A549 (cell line): Measurements from ENCODE around the gene COA8. TPM values are rescaled to one million over a fixed set of nuclear protein-coding genes. Genes with fewer than 3 reads are reported as not detected.
"Not testable (repeated sequence)": the region's sequence is repeated elsewhere in the genome, so short reads cannot be mapped to it uniquely, and the experiment has no call there.

Source experiments
- ATAC-seq, 2 experiments: fragments of 200-7000 bp in 1 of 2; fragments of >200 bp in 1 of 2; cut with Nextera tagmentation in 1 of 2; cut with Tn5 transposase in 1 of 2; 3 replicates each; pipeline versions ENCODE4 v1.8.0 to v1.9.1; 2018 to 2020; ENCODE audit warnings: mild to moderate bottlenecking in 1 of 2, moderate library complexity in 1 of 2
- CTCF ChIA-PET: fragments of 300-600 bp; sonication (Branson Sonifier 250); formaldehyde crosslinking; extraction: SDS; loops from one replicate; lab custom pipeline; 2021; ENCODE audit warnings: antibody characterized with exemption, inconsistent platforms; lab: Yijun Ruan, JAX
- POLR2A ChIA-PET: fragments of 350-600 bp; formaldehyde crosslinking; extraction: SDS; loops from one replicate; lab custom pipeline; 2021; ENCODE audit warnings: antibody characterized with exemption, inconsistent platforms; lab: Yijun Ruan, JAX
- DNase-seq, 2 experiments: peaks; one replicate each; pipeline versions ENCODE4 v3.0.0 to v3.0.0-alpha.2; 2011 to 2016; ENCODE audit warnings: low read depth in 1 of 2, low spot score in 1 of 2
- FAIRE-seq: peaks from 2 replicates; lab custom pipeline; 2011; peaks lifted over from hg19 to GRCh38; lab: Jason Lieb, UNC
- H3K27ac ChIP-seq, 2 experiments: fragments of >200 bp; sonication (Bioruptor Twin); formaldehyde crosslinking; 3 replicates each; pipeline ENCODE4 v1.5.1; 2016 to 2017
- H3K4me1 ChIP-seq: fragments of >200 bp; sonication (Bioruptor Twin); formaldehyde crosslinking; 3 replicates; pipeline ENCODE4 v1.6.1; 2016
- H3K4me2 ChIP-seq: fragments of >200 bp; sonication (Bioruptor Twin); formaldehyde crosslinking; 3 replicates; pipeline ENCODE4 v1.6.1; 2016
- H3K4me3 ChIP-seq: fragments of >200 bp; sonication (Bioruptor Twin); formaldehyde crosslinking; 3 replicates; pipeline ENCODE4 v1.5.1; 2016
- H3K9me3 ChIP-seq: fragments of >200 bp; sonication (Bioruptor Twin); formaldehyde crosslinking; 3 replicates; pipeline ENCODE4 v1.6.1; 2016
- BHLHE40 ChIP-seq: IDR thresholded peaks from 2 replicates; pipeline ENCODE4 v1.6.1; 2012; ENCODE audit warnings: low read depth, low read length, inconsistent platforms
- CEBPB ChIP-seq, 2 experiments: fragments of >200 bp in 1 of 2; sonication (Bioruptor Twin) in 1 of 2; formaldehyde crosslinking in 1 of 2; IDR thresholded peaks; 2 replicates each; pipeline ENCODE4 v1.6.1; 2012 to 2016
- HEYL ChIP-seq: fragments of 250-450 bp; sonication (Bioruptor Pico); IDR thresholded peaks from 2 replicates; pipeline ENCODE4 v1.8.0; 2021; ENCODE audit warnings: mild to moderate bottlenecking, moderate library complexity
- HOXB13 ChIP-seq: fragments of 250-450 bp; sonication (Bioruptor Pico); IDR thresholded peaks from 2 replicates; pipeline ENCODE4 v1.5.0; 2020; ENCODE audit warnings: low read depth, mild to moderate bottlenecking, moderate library complexity
- HOXB5 ChIP-seq: fragments of 250-450 bp; sonication (Bioruptor Pico); IDR thresholded peaks from 2 replicates; pipeline ENCODE4 v1.5.0; 2020; ENCODE audit warnings: mild to moderate bottlenecking, moderate library complexity
- JUNB ChIP-seq: fragments of >200 bp; sonication (Bioruptor Twin); formaldehyde crosslinking; IDR thresholded peaks from 2 replicates; pipeline ENCODE4 v1.6.1; 2016
- MAFK ChIP-seq: fragments of 450-650 bp; IDR thresholded peaks from 2 replicates; pipeline ENCODE4 v1.6.1; 2014; ENCODE audit not compliant: partially characterized antibody
- NPAS2 ChIP-seq: fragments of 250-450 bp; sonication (Bioruptor Pico); IDR thresholded peaks from 2 replicates; pipeline ENCODE4 v1.8.0; 2022; ENCODE audit warnings: mild to moderate bottlenecking, moderate library complexity, borderline replicate concordance
- RAD21 ChIP-seq, 2 experiments: fragments of >200 bp in 1 of 2; sonication (Bioruptor Twin) in 1 of 2; formaldehyde crosslinking in 1 of 2; IDR thresholded peaks in 1 of 2; conservative IDR thresholded peaks in 1 of 2; 2 replicates in 1 of 2; 3 replicates in 1 of 2; pipeline ENCODE4 v1.6.1; 2012 to 2018; ENCODE audit warnings: inconsistent platforms in 1 of 2
- RNF2 ChIP-seq: fragments of 200-600 bp; sonication (generic); IDR thresholded peaks from 2 replicates; pipeline ENCODE4 v1.6.1; 2016; ENCODE audit warnings: low read depth, mild to moderate bottlenecking, antibody characterized with exemption, moderate library complexity, borderline replicate concordance
- SMC3 ChIP-seq: fragments of >200 bp; sonication (Bioruptor Twin); formaldehyde crosslinking; IDR thresholded peaks from 3 replicates; pipeline ENCODE4 v1.6.1; 2018; ENCODE audit warnings: inconsistent platforms
- ZC3H11A ChIP-seq: fragments of 450-650 bp; IDR thresholded peaks from 2 replicates; pipeline ENCODE4 v1.6.1; 2014; ENCODE audit warnings: antibody characterized with exemption, mild to moderate bottlenecking
- ZSCAN20 ChIP-seq: fragments of 250-450 bp; sonication (Bioruptor Pico); IDR thresholded peaks from 2 replicates; pipeline ENCODE4 v1.8.0; 2022; ENCODE audit warnings: mild to moderate bottlenecking, moderate library complexity
- WGBS: methylation state at CpG from one replicate; pipeline ENCODE4 v1.1.6; 2017; ENCODE audit errors: missing lambda C conversion rate; 5-methylcytosine and 5-hydroxymethylcytosine counted together
- polyA plus RNA-seq, 4 experiments: library from polyadenylated mRNA; depleted of rRNA in 3 of 4; stranded (reverse); fragments of >200 nt; fragmentation: RNase III in 1 of 4; extraction: RNeasy Plus Mini Kit Qiagen cat#74134 plus additional on column Dnase treatment in 1 of 4; gene quantifications; 2 replicates in 3 of 4; 3 replicates in 1 of 4; pipeline ENCODE4 v1.2.3, GENCODE V29; 2011 to 2017
- TF ChIP-seq, protein P1 (sequence below): fragments of 250-450 bp; sonication (Bioruptor Pico); IDR thresholded peaks from 2 replicates; pipeline ENCODE4 v1.5.0; 2020; ENCODE audit warnings: low read depth, mild to moderate bottlenecking, moderate library complexity
- TF ChIP-seq, protein P2 (sequence below): IDR thresholded peaks from 2 replicates; pipeline ENCODE4 v1.6.1; 2012
- TF ChIP-seq, protein P3 (sequence below): fragments of >200 bp; sonication (Bioruptor Twin); formaldehyde crosslinking; IDR thresholded peaks from 3 replicates; pipeline ENCODE4 v1.6.1; 2016
- TF ChIP-seq, protein P4 (sequence below): fragments of 250-450 bp; sonication (Bioruptor Pico); IDR thresholded peaks from 2 replicates; pipeline ENCODE4 v1.5.0; 2021; ENCODE audit warnings: mild to moderate bottlenecking, moderate library complexity, borderline replicate concordance
- TF ChIP-seq, protein P5 (sequence below): fragments of 200-600 bp; sonication (generic); IDR thresholded peaks from 2 replicates; pipeline ENCODE4 v1.6.1; 2016; ENCODE audit warnings: antibody characterized with exemption, mild to moderate bottlenecking, moderate library complexity
- TF ChIP-seq, protein P6 (sequence below): fragments of >200 bp; sonication (Bioruptor Twin); formaldehyde crosslinking; IDR thresholded peaks from 3 replicates; pipeline ENCODE4 v1.5.1; 2016

The COA8 gene
- polyA plus RNA-seq, 2 of the 4 experiments (the other 2 are of a cell fraction) = 29.8 to 34.9 TPM

DNA sequence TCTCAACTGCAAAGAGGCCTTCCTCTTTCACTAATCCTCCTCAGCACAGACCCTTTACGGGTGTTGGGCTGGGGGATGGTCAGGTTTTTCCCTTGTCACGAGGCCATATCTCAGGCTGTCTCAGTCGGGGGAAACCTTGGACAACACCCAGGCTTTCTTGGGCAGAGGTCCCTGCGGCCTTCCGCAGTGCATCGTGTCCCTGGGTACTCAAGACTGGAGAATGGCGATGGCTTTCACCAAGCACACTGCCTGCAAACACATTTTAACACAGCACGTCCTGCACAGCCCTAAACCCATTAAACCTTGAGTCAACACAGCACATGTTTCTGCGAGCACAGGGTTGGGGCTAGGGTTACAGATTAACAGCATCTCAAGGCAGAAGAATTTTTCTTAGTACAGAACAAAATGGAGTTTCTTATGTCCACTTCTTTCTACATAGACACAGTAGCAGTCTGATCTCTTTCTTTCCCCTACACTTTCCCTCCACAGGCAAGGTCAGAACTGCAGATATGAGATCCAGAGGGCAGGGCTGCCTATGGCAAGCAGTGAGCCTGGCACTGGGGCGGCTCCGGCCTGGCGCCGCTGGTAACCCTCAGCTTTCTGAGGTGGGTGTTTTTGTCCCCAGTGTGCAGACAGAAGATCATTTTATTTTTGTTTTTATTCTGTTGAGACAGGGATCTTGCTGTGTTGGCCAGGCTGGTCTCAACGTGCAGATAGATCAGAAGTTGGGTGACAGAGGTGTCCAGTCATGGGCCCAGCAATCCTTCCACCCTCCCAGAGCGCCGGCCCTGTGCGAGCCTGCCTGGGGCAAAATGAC lies 37.1 kb upstream of the COA8 start:
- H3K9me3 ChIP-seq, ATAC-seq, H3K4me3 ChIP-seq, FAIRE-seq, DNase-seq, CTCF ChIA-PET: not testable (repeated sequence)
- POLR2A ChIA-PET = interaction anchor here (0.6 kb wide), 1 partner anchor 29 kb away, joined by 3 read pairs; no protein-coding TSS in a partner anchor
- Histone ChIP-seq H3K4me1 (peaks cover 60% of the 10 kb centered on the region), H3K4me2 (peak overlapping the region; percentile 56), H3K27ac (peak overlapping the region; percentile 69 to 94; a peak in 5 of 6 replicates)
- TF ChIP-seq HOXB13 = peak; percentile 70; the same call in 1 of the 2 replicates
- 0 out of 2 replicates have a peak, but pooled peaks have one; percentile 38 for TF ChIP-seq ZSCAN20
- TF ChIP-seq, protein P1, sequence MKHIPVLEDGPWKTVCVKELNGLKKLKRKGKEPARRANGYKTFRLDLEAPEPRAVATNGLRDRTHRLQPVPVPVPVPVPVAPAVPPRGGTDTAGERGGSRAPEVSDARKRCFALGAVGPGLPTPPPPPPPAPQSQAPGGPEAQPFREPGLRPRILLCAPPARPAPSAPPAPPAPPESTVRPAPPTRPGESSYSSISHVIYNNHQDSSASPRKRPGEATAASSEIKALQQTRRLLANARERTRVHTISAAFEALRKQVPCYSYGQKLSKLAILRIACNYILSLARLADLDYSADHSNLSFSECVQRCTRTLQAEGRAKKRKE (CRISPR knock-in tag) = 0 out of 2 replicates have a peak, but pooled peaks have one; percentile 33
- TF ChIP-seq, protein P2, sequence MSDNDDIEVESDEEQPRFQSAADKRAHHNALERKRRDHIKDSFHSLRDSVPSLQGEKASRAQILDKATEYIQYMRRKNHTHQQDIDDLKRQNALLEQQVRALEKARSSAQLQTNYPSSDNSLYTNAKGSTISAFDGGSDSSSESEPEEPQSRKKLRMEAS = 0 out of 2 replicates have a peak, but pooled peaks have one; percentile 34
- WGBS = 45% methylated on average over 17 of the region's 17 CpGs

DNA sequence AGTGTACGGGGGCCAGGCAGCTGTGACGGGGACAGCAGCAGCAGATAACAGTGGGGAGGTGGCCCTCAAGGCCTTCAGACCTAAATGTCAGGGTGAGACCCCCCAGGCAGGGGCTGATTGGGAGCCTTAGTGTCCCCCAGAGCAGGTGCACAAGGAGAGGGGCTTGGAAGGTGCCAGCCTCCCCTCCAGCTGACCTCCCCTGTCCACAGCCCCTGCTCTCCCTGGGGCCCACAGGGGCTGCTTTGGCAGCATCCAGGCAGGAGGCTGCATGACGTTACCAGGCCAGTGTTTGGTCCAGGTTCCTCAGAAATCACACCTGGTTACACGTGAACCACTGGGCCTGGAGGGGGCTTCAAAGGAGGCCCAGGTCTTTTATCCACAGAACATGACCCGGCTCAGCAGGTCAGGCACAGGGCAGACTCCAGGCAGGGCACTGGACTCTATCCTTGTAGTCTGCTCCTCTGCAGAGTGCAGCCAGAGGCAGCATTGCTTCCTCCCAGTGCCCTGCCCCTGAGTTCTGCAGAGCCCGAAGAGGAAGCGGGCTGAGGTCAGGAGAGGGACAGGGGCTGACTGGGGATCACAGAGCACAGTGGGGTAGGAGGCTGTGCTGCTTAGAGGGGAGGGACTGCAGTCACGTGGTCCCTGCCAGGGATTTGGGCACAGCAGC lies 36.4 kb upstream of the COA8 start:
- DNase-seq (no peak), ATAC-seq (peak in 1 of 2 experiments; percentile 4; a peak in 1 of 6 replicates), FAIRE-seq (no peak)
- WGBS = 75% methylated on average over 5 of the region's 8 CpGs
- ChIA-PET POLR2A (no interaction called here), CTCF (interaction anchor here (0.6 to 28.8 kb wide), 4 partner anchors 7 to 36 kb away, joined by 3 to 489 read pairs (median 98); partner anchors contain the start of gene CKB)
- Histone ChIP-seq H3K27ac (peak overlapping the region; percentile 69 to 94; a peak in 4 of 6 replicates), H3K4me3 (no peak overlapping the region), H3K4me1 (peaks cover 63% of the 10 kb centered on the region), H3K4me2 (peak overlapping the region; percentile 56; the same call in 1 of the 3 replicates), H3K9me3 (no peaks in the 10 kb centered on the region)
- TF ChIP-seq HOXB5 (CRISPR knock-in tag) (no peak), NPAS2 (CRISPR knock-in tag) (no peak), BHLHE40 (no peak)
- TF ChIP-seq, protein P3, sequence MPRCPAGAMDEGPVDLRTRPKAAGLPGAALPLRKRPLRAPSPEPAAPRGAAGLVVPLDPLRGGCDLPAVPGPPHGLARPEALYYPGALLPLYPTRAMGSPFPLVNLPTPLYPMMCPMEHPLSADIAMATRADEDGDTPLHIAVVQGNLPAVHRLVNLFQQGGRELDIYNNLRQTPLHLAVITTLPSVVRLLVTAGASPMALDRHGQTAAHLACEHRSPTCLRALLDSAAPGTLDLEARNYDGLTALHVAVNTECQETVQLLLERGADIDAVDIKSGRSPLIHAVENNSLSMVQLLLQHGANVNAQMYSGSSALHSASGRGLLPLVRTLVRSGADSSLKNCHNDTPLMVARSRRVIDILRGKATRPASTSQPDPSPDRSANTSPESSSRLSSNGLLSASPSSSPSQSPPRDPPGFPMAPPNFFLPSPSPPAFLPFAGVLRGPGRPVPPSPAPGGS = no peak

DNA sequence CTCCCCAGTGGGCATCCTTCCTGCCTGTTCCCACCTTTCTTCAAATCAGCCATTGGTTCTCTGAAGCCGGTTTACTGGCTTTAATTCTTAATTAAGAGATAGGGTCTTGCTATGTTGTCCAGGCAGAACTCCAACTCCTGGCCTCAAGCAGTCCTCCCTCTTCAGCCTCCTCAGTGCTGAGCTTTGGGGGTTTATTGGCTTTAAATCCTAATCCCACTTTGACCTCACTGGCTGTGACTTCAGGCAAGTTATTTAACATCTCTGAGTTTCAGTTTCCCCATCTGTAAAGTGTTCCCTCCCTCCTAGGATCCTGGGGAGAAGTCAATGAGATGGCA lies 35.9 kb upstream of the COA8 start:
- H3K4me1 ChIP-seq = peaks cover 58% of the 10 kb centered on the region
- POLR2A ChIA-PET = no interaction called here
- TF ChIP-seq CEBPB (IDR thresholded peaks at IDR 0.05) (no peak), RAD21 (conservative IDR thresholded peaks at IDR 0.05 in 1 of 2, IDR thresholded peaks at IDR 0.05 in 1 of 2) (no peak), SMC3 (no peak), NPAS2 (CRISPR knock-in tag) (no peak), JUNB (no peak), ZC3H11A (no peak), HEYL (CRISPR knock-in tag) (no peak), MAFK (no peak), RNF2 (no peak)
- TF ChIP-seq, protein P4, sequence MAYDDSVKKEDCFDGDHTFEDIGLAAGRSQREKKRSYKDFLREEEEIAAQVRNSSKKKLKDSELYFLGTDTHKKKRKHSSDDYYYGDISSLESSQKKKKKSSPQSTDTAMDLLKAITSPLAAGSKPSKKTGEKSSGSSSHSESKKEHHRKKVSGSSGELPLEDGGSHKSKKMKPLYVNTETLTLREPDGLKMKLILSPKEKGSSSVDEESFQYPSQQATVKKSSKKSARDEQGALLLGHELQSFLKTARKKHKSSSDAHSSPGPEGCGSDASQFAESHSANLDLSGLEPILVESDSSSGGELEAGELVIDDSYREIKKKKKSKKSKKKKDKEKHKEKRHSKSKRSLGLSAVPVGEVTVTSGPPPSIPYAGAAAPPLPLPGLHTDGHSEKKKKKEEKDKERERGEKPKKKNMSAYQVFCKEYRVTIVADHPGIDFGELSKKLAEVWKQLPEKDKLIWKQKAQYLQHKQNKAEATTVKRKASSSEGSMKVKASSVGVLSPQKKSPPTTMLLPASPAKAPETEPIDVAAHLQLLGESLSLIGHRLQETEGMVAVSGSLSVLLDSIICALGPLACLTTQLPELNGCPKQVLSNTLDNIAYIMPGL (CRISPR knock-in tag) = no peak
- TF ChIP-seq, protein P5, sequence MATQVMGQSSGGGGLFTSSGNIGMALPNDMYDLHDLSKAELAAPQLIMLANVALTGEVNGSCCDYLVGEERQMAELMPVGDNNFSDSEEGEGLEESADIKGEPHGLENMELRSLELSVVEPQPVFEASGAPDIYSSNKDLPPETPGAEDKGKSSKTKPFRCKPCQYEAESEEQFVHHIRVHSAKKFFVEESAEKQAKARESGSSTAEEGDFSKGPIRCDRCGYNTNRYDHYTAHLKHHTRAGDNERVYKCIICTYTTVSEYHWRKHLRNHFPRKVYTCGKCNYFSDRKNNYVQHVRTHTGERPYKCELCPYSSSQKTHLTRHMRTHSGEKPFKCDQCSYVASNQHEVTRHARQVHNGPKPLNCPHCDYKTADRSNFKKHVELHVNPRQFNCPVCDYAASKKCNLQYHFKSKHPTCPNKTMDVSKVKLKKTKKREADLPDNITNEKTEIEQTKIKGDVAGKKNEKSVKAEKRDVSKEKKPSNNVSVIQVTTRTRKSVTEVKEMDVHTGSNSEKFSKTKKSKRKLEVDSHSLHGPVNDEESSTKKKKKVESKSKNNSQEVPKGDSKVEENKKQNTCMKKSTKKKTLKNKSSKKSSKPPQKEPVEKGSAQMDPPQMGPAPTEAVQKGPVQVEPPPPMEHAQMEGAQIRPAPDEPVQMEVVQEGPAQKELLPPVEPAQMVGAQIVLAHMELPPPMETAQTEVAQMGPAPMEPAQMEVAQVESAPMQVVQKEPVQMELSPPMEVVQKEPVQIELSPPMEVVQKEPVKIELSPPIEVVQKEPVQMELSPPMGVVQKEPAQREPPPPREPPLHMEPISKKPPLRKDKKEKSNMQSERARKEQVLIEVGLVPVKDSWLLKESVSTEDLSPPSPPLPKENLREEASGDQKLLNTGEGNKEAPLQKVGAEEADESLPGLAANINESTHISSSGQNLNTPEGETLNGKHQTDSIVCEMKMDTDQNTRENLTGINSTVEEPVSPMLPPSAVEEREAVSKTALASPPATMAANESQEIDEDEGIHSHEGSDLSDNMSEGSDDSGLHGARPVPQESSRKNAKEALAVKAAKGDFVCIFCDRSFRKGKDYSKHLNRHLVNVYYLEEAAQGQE = no peak
- TF ChIP-seq, protein P2 = no peak
- TF ChIP-seq, protein P6, sequence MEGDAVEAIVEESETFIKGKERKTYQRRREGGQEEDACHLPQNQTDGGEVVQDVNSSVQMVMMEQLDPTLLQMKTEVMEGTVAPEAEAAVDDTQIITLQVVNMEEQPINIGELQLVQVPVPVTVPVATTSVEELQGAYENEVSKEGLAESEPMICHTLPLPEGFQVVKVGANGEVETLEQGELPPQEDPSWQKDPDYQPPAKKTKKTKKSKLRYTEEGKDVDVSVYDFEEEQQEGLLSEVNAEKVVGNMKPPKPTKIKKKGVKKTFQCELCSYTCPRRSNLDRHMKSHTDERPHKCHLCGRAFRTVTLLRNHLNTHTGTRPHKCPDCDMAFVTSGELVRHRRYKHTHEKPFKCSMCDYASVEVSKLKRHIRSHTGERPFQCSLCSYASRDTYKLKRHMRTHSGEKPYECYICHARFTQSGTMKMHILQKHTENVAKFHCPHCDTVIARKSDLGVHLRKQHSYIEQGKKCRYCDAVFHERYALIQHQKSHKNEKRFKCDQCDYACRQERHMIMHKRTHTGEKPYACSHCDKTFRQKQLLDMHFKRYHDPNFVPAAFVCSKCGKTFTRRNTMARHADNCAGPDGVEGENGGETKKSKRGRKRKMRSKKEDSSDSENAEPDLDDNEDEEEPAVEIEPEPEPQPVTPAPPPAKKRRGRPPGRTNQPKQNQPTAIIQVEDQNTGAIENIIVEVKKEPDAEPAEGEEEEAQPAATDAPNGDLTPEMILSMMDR = no peak

More for the DNA sequence above, 35.9 kb upstream of the COA8 start:
- H3K27ac ChIP-seq = peak overlapping the region; percentile 94 to 97; a peak in 4 of 6 replicates
- no peaks in the 10 kb centered on the region for H3K9me3 ChIP-seq
- FAIRE-seq (no peak), DNase-seq (no peak), ATAC-seq (no peak)
- no peak overlapping the region for H3K4me2 ChIP-seq
- 100% methylated on average over 1 of the region's 1 CpG for WGBS
- CTCF ChIA-PET = interaction anchor here (0.6 to 28.8 kb wide), 4 partner anchors 8 to 35 kb away, joined by 3 to 489 read pairs (median 98); partner anchors contain the start of gene CKB
- no peak overlapping the region for H3K4me3 ChIP-seq
